Transverse colon (tissue), 4 donors: Measurements from ENCODE around the gene ADGB.

Experiments used
- CTCF ChIP-seq, 5 experiments: fragments of 200-600 bp in 3 of 5; fragments of 450-650 bp in 2 of 5; sonication (generic) in 3 of 5; IDR thresholded peaks; 1 replicate in 2 of 5; 2 replicates in 3 of 5; pipeline ENCODE4 v1.5.1; 2016 to 2017; ENCODE audit warnings: antibody characterized with exemption in 5 of 5, inconsistent platforms in 3 of 5, mild to moderate bottlenecking in 2 of 5, moderate library complexity in 1 of 5
- EP300 ChIP-seq: sonication (generic); formaldehyde crosslinking; IDR thresholded peaks from one replicate; pipeline ENCODE4 v1.6.1; 2017; ENCODE audit warnings: antibody characterized with exemption, low read depth
- POLR2AphosphoS5 ChIP-seq, 3 donors: sonication (generic); formaldehyde crosslinking; IDR thresholded peaks; one replicate each; pipeline ENCODE4 v1.6.1; 2016; ENCODE audit warnings: antibody characterized with exemption in 3 of 3

GRCh38 chr6:146578054-146578453, 20.7 kb upstream of the ADGB start:
- TF ChIP-seq CTCF (IDR thresholded peaks at IDR 0.05) (no peak), EP300 (no peak), POLR2AphosphoS5 (IDR thresholded peaks at IDR 0.05) (no peak)
